ENCODE measurements around the gene ZMYM4.
A peak's percentile ranks its signal among the peaks of the same experiment; 100 is the strongest.
"Not testable (repeated sequence)": the region's sequence is repeated elsewhere in the genome, so short reads cannot be mapped to it uniquely, and the experiment has no call there.

ZMYM4 gene

GRCh38 chr1:35268282-35269200 lies at the start of gene ZMYM4:
Gene ZMYM4, plus strand, starts transcription at chr1:35268709. Its CDS starts 338 bp downstream, at chr1:35269047.
- DNase-seq: peak; percentile 98

- DNase-seq: no peak
Observed at GRCh38 chr1:35220976-35221375, 47.5 kb upstream of the ZMYM4 start.

DNA sequence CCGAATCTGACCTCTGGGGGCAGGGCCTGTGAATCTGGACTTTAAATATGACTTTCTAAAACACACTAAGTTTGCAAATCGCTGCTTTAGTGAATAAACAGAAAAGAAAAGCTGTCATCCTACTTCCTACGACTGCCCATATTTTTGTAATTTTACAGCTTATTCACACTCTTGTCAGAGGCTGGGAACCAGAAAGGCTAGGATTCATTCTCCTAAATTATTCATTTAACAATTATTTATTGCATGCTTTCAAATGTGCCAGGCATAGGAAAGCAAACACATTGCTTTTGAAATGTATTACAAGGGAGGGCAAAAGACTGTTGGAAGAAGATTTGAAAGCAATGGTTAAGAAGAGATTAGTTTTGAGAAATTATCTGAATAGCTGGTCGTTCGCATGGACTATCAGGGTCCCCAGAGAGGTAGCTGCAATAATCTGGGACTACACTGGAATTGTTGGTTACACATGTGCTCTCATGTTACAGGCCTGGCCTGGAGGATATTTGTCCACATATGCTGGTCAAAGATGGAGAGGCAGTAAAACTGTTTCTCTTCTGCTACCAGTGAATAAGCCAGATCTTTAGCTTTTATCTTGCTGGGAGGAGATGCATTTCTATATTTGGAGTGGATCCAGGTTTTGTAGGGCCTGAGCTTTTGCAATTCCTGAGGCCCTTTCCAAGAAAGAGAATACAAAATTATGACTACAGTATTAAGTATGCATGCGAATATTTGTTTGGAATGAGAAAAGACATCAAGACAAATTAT lies 46.0 kb upstream of the ZMYM4 start:
- DNase-seq: no peak

DNA sequence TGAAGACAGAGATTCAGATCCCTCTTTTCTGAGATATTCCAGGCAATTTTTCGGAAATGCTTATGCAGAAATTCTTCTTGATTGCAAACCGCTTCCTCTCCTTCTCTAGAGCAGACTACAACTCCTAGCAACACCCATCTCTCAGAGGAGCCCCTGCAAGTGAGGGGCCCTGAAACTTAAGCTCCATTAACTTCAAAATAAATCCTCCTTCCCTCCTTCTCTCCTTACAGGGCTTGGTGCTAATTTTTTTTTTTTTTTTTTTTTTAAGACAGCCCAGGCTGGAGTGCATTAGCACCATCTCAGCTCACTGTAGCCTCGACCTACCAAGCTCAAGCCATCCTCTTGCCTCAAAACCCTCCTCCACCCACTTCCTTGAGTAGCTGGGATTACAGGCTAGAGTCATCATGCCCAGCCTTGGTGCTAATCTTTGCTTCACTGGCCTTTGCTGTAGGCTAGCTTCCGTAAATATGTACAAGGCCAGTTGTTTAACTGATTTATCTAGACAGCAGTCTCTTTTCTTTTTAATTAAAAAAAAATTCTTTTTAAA lies 45.4 kb upstream of the ZMYM4 start:
- DNase-seq: no peak

- DNase-seq: no peak
Observed at GRCh38 chr1:35226546-35226945, 42.0 kb upstream of the ZMYM4 start.

GRCh38 chr1:35229587-35230360 lies 38.7 kb upstream of the ZMYM4 start:
- DNase-seq: no peak

GRCh38 chr1:35231287-35231686 lies 37.2 kb upstream of the ZMYM4 start:
- no peak for DNase-seq

- not testable (repeated sequence) for DNase-seq
Observed at GRCh38 chr1:35236772-35237171, 31.7 kb upstream of the ZMYM4 start.

DNA sequence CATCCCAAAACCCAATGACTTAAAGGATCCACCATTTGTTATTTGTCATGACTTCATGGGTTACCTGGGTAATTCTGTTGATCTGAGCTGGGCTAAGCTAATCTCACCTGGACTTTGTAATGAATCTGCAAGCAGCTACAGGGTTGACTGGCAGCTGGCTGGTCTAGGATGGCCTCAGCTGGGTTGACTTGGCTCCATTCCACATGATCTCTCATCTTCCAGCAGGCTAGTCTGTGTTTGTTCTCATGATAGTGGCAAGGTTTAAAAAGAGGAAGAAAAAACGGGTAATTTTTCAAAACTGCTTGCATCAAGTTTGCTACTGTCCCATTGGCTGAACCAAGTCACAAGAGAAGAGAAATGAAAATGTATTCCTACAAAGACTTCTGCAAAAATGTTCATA lies 24.8 kb upstream of the ZMYM4 start:
- peak; percentile 87 for DNase-seq

DNA sequence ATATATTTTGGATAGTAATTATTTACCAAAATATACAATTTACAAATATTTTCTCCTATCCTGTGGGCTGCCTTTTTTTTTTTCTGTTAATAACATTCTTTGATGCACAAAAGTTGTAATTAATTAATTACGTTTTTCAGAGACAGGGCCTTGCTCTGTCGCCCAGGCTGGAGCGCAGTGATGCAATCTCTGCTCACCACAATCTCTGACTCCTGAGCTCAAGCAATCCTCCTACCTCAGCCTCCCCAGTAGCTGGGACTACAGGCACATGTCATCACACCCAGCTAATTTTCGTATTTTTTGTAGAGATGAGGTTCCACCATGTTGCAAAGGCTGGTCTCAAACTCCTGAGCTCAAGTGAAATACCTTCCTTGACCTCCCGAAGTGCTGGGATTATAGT lies 21.3 kb upstream of the ZMYM4 start:
- DNase-seq: no peak

DNA sequence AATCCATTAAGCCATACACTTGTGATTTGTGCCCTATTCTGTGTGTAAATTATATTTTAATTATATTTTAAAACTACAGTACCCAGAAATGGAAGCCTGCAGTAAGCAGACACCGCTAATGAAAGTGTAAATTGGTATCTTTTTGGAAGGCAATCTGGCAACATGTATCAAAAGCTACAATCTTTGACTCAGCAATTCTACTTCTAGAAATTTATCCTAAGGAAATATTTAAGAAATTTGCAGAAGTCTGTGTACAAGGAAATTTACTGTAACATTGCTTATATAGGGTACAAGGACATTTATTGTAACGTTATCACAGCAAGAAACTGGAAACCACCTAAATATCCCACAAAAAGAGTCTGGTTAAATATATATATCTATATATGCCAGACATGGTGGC lies 14.6 kb upstream of the ZMYM4 start:
- DNase-seq: no peak

DNA sequence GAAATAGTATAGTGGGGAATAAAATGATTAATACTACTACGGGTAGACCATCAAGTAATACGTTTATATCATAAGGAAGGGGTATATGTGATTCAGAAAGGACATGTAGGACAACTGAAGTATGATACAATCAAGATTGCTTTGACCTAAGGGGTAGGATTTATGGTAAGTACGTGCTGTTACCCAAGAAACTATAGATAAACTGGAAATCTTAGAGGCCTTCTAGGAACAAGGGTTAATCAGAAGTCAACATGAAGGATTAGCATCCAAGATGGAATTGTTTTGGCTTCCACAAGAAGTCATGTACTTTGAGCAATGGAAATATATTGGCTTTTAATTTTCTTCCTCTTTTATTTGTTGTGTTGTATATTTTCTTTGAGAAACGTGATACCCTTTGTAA lies 13.2 kb upstream of the ZMYM4 start:
- DNase-seq: no peak

DNA sequence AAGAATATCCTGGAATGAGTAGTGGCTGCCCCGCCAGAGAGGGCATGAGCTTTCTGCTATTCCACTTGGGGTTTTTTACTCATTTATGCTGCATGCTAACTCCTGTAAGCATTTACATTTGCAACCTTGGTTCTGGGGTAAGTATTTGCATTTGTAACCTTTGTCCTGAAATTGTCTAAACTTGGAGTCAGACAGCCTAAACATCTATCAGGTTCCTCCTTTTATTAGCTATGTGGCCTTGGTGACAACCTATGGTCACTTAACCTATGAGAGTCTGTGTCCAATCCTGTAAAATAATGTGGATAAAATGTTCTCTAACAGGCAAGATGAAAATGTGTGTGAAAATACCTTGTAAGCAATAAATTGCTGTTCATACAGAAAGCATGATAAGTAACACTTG lies 8.9 kb upstream of the ZMYM4 start:
- no peak for DNase-seq

- no peak for DNase-seq
Observed at GRCh38 chr1:35261412-35262120, 6.9 kb upstream of the ZMYM4 start.

DNA sequence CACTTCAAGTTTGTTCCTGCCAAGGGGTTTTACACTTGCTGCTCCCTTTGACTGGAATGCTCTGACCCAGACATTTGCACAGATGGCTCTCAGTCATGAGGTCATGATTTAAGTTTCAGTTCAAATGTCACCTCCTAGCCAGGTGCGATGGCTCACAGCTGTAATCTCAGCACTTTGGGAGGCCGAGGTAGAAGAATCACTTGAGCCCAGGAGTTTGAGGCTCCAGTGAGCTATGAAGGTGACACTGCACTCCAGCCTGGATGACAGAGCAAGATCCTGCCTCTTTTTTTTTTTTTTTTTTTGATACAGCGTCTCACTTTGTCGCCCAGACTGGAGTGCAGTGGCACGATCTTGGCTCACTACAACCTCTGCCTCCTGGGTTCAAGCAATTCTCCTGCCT lies 4.5 kb upstream of the ZMYM4 start:
- DNase-seq: no peak

DNA sequence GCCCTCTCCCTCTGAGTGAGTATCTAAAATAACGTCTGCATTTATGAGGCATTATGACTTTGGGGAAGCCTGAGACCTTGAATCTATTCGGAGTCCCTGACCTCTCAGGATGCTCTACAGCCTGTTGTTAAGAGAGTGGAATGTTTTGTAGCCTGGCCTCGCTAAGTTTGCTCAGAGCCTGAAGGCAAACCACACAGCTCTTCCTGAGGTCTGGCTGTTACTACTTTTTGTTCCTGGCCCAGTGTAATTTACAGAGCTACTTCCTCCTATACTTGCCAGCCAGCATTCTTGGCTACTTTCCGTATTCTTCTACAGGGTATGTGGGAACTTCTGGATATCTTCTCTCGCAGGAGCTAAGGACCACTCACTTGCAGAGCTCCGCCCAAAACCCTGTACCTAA lies 3.6 kb upstream of the ZMYM4 start:
- DNase-seq: peak; percentile 76

- no peak for DNase-seq
Observed at GRCh38 chr1:35266306-35266705, 2.2 kb upstream of the ZMYM4 start.

DNA sequence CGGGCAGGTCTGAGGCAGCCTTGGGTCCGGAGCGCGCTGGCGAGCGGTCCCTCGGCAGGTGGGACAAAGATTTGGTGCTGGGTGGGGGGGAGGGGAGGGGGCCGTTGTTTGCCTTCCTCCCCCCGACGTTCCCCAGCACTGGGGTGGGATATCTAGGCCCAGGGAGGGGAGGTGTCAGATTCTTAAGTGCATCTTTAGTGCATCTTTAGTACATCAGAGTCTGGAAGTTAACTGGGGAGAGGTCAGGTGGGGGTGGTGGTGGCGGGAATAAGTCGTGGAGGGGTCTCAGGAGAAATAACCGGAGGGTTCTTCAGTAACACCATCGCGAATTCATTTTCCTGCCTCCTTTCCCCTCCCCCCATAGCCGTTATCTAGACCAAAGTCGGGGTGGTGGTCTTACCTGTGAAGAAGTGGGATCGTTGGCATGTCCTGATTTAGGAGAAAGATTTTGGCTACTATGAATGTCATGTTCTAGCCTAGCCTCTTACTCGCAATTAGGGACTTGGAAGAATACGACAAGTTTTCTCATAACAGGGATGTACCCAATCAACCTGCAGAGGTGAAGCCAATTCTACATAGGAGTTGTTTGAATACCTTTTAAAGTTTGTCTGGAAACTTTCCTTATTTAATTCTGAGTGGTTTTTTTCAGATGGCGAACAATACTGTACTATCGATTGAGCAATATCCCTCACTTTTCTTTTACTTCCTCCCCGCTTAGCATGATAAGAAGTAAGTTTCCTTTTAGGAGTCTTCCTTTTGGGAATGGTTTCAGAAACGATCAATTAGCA lies 886 bp downstream of the ZMYM4 start:
- peak; percentile 49 for DNase-seq

GRCh38 chr1:35269989-35270289 lies 1.4 kb downstream of the ZMYM4 start:
- DNase-seq: no peak

DNA sequence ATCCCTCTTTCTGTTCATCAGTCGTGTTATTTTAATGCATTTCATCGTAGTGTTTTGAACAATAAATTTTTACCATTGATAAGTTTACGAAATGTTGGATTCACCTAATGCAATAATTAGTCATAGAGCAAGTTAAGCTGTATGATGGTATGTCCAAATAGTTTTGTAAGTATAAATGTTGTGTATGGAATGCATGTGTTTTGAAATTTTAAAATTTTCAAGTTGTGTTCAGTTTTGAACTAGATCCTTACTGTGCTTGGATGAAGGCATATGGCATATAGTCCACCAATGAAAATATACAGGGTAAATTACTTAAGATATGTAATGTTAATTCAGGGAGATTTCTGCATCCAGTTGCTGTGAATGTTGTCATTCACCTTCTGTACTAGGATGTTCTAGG lies 2.3 kb downstream of the ZMYM4 start:
- DNase-seq: no peak

GRCh38 chr1:35274197-35274596 lies 5.7 kb downstream of the ZMYM4 start:
- no peak for DNase-seq

Measured in MV-4-11 (cell line).